Mucosa of descending colon (tissue), 3 donors: ENCODE data around the gene OLFM1. TPM values are rescaled to one million over a fixed set of nuclear protein-coding genes. Genes with fewer than 3 reads are reported as not detected.
"Not testable (repeated sequence)": the region's sequence is repeated elsewhere in the genome, so short reads cannot be mapped to it uniquely, and the experiment has no call there.

Experiments used
- ATAC-seq: fragments of 200-7000 bp; cut with Tn5 transposase; one replicate; pipeline ENCODE4 v1.9.1; 2020; ENCODE audit warnings: mild to moderate bottlenecking, moderate library complexity
- DNase-seq, 3 donors: peaks; one replicate each; pipeline ENCODE4 v3.0.0-alpha.2; 2020
- H3K36me3 ChIP-seq: fragments of 200-600 bp; one replicate; pipeline ENCODE4 v1.8.0; 2021; ENCODE audit warnings: low read depth, mild to moderate bottlenecking
- H3K4me1 ChIP-seq: fragments of 200-600 bp; one replicate; pipeline ENCODE4 v1.8.0; 2021; ENCODE audit warnings: low read depth, mild to moderate bottlenecking
- H3K4me3 ChIP-seq: fragments of 200-600 bp; one replicate; pipeline ENCODE4 v1.8.0; 2021; ENCODE audit warnings: mild to moderate bottlenecking
- H3K9me3 ChIP-seq: fragments of 200-600 bp; one replicate; pipeline ENCODE4 v1.8.0; 2021; ENCODE audit warnings: mild to moderate bottlenecking
- CTCF ChIP-seq: fragments of 200-600 bp; IDR thresholded peaks from one replicate; pipeline ENCODE4 v1.8.0; 2022; ENCODE audit warnings: antibody characterized with exemption, mild to moderate bottlenecking
- intact Hi-C, 2 donors: fragments of 100-400 bp; cut with DNase I in 1 of 2; cut with micrococcal nuclease in 1 of 2; formaldehyde crosslinking; loops; one replicate each; pipeline versions ENCODE4 v1.11.0 to v1.11.1; 2022; cut with DNase I, micrococcal nuclease
- total RNA-seq, 3 donors: library from RNA; stranded (reverse); fragmentation: NEBNext Ultra II Directional in 2 of 3; extraction: Animal tissue kit (Norgen Biotek cat#: 25700) in 2 of 3; gene quantifications; one replicate each; pipeline versions ENCODE4 v1.2.1 to v1.2.4, GENCODE V29; 2021 to 2023
- donor health status: DM: no; HTN: no; CAD: no; lungs with moderate emphysema.
- donor health status: DM: no; HTN: no; CAD: no.
- donor health status: DM: no; HTN: yes; CAD: no.

Gene OLFM1
- total RNA-seq, 3 donors from 2014 or later, result 4.6 to 17.7 (median 13.9) TPM

- no peak for TF ChIP-seq CTCF
- no peak for DNase-seq
These were observed 26.0 kb upstream of the OLFM1 start for GRCh38 chr9:135061441-135061840.

GRCh38 chr9:135062254-135062653, 25.2 kb upstream of the OLFM1 start:
- ATAC-seq (no peak), DNase-seq (no peak)
- no peaks in the 10 kb centered on the region for H3K4me1 ChIP-seq
- no peaks in the 10 kb centered on the region for H3K36me3 ChIP-seq
- intact Hi-C loops, result no loop called here
- H3K9me3 ChIP-seq, result peaks cover 11% of the 10 kb centered on the region
- H3K4me3 ChIP-seq, result no peak overlapping the region
- no peak for TF ChIP-seq CTCF

More at GRCh38 chr9:135061441-135061840, 26.0 kb upstream of the OLFM1 start:
- Histone ChIP-seq H3K9me3 (peaks cover 11% of the 10 kb centered on the region), H3K36me3 (no peaks in the 10 kb centered on the region), H3K4me1 (no peaks in the 10 kb centered on the region), H3K4me3 (no peak overlapping the region)
- intact Hi-C loops, result no loop called here
- no peak for ATAC-seq

GRCh38 chr9:135063466-135063865, 24.0 kb upstream of the OLFM1 start:
- H3K9me3 ChIP-seq, result peaks cover 11% of the 10 kb centered on the region
- H3K4me1 ChIP-seq, ATAC-seq, H3K36me3 ChIP-seq, DNase-seq, H3K4me3 ChIP-seq, intact Hi-C loops: not testable (repeated sequence)

DNA sequence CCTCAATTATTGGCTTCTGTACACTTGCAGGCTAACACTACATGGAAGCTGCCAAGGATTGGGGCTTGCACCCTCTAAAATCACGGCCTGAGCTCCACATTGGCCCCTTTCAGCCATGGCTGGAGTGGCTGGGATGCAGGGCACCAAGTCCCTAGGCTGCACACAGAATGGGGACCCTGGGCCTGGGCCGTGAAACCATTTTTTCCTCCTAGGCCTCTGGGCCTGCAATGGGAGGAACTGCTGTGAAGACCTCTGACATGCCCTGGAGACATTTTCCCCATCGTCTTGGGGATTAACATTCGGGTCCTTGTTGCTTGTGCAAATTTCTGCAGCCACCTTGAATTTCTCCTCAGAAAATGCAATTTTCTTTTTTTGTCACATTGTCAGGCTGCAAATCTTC, 23.6 kb upstream of the OLFM1 start:
- DNase-seq, H3K4me3 ChIP-seq, H3K36me3 ChIP-seq, H3K4me1 ChIP-seq, ATAC-seq, intact Hi-C loops: not testable (repeated sequence)
- peaks cover 11% of the 10 kb centered on the region for H3K9me3 ChIP-seq

GRCh38 chr9:135065151-135065550, 22.3 kb upstream of the OLFM1 start:
- no peaks in the 10 kb centered on the region for H3K4me1 ChIP-seq
- no peak overlapping the region for H3K4me3 ChIP-seq
- peak in 1 of 3 donors; percentile 31 for DNase-seq
- H3K9me3 ChIP-seq, result peaks cover 11% of the 10 kb centered on the region
- H3K36me3 ChIP-seq, result no peaks in the 10 kb centered on the region
- intact Hi-C loops, result no loop called here
- no peak for ATAC-seq
- TF ChIP-seq CTCF, result no peak

GRCh38 chr9:135065804-135066203, 21.7 kb upstream of the OLFM1 start:
- Histone ChIP-seq H3K36me3 (no peaks in the 10 kb centered on the region), H3K9me3 (peaks cover 11% of the 10 kb centered on the region), H3K4me3 (no peak overlapping the region), H3K4me1 (no peaks in the 10 kb centered on the region)
- intact Hi-C loops, result no loop called here
- TF ChIP-seq CTCF, result no peak
- no peak for DNase-seq
- ATAC-seq, result no peak

DNA sequence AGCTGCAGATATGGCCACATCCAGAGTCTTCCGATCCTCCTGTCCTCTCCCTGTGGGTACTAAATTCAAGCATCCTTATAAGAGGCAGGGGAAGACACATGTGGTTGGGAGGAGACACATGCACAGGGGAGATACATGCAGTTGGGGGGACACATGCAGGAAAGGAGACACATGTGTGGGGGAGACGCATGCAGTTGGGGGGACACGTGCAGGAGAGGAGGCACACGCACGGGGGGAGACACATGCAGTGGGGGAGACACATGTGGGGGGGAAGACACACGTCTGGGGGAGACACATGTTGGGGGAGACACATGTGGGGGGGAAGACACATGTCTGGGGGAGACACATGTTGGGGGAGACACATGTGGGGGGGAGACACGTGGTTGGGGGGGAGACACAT, 21.2 kb upstream of the OLFM1 start:
- Histone ChIP-seq H3K9me3 (peaks cover 11% of the 10 kb centered on the region), H3K4me1 (no peaks in the 10 kb centered on the region), H3K36me3 (no peaks in the 10 kb centered on the region), H3K4me3 (no peak overlapping the region)
- DNase-seq (no peak), ATAC-seq (no peak)
- intact Hi-C loops, result no loop called here
- no peak for TF ChIP-seq CTCF
